GM12873 (cell line): ENCODE results near the gene FAM120A.

ENCODE experiments used
- CTCF ChIP-seq: IDR thresholded peaks from 2 replicates; pipeline ENCODE4 v1.5.1; 2012; ENCODE audit warnings: low read depth, mild to moderate bottlenecking, moderate library complexity, low read length, control low read depth; ENCODE audit not compliant: insufficient read depth; ENCODE audit errors: missing control alignments

FAM120A gene

GRCh38 chr9:93450945-93451815 is at the start of gene FAM120A:
Gene FAM120A (plus strand): TSS chr9:93451685. CDS start chr9:93451916, 231 bp downstream.
- no peak for TF ChIP-seq CTCF

GRCh38 chr9:93406371-93406770 is 45.1 kb upstream of the FAM120A start:
- no peak for TF ChIP-seq CTCF

GRCh38 chr9:93413530-93413929 is 38.0 kb upstream of the FAM120A start:
- TF ChIP-seq CTCF, result no peak

- TF ChIP-seq CTCF, result no peak
These were observed 36.3 kb upstream of the FAM120A start for GRCh38 chr9:93415176-93415690.

- TF ChIP-seq CTCF, result no peak
These were observed 34.8 kb upstream of the FAM120A start for GRCh38 chr9:93416530-93417235.

- TF ChIP-seq CTCF, result no peak
These were observed 33.9 kb upstream of the FAM120A start for GRCh38 chr9:93417538-93417937.

- TF ChIP-seq CTCF, result no peak
These were observed 32.5 kb upstream of the FAM120A start for GRCh38 chr9:93419023-93419422.
